Measurements from ENCODE around the gene PODXL. TPM values are rescaled to one million over a fixed set of nuclear protein-coding genes. Genes with fewer than 3 reads are reported as not detected.

Gene PODXL
- total and polyA plus RNA-seq, 2 experiments from 2014 or later: 77.3 to 84.1 TPM

GRCh38 chr7:131530137-131530536 lies 26.3 kb downstream of the PODXL start:
- DNase-seq (ENCODE audit: low spot score): no peak
- no peaks in the 10 kb centered on the region for H3K9me2 ChIP-seq (replicated peaks; ENCODE audit: insufficient read depth)
- H3K27me3 ChIP-seq: no peaks in the 10 kb centered on the region
- TF ChIP-seq, protein P1, sequence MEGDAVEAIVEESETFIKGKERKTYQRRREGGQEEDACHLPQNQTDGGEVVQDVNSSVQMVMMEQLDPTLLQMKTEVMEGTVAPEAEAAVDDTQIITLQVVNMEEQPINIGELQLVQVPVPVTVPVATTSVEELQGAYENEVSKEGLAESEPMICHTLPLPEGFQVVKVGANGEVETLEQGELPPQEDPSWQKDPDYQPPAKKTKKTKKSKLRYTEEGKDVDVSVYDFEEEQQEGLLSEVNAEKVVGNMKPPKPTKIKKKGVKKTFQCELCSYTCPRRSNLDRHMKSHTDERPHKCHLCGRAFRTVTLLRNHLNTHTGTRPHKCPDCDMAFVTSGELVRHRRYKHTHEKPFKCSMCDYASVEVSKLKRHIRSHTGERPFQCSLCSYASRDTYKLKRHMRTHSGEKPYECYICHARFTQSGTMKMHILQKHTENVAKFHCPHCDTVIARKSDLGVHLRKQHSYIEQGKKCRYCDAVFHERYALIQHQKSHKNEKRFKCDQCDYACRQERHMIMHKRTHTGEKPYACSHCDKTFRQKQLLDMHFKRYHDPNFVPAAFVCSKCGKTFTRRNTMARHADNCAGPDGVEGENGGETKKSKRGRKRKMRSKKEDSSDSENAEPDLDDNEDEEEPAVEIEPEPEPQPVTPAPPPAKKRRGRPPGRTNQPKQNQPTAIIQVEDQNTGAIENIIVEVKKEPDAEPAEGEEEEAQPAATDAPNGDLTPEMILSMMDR (IDR thresholded peaks at IDR 0.05; ENCODE audit: poor library complexity): no peak
- TF ChIP-seq EZH2 (IDR thresholded peaks at IDR 0.05; ENCODE audit: borderline replicate concordance) (no peak), EZH2phosphoT487 (IDR thresholded peaks at IDR 0.05; ENCODE audit: low read depth, severe bottlenecking, unreplicated experiment) (no peak)
- H3K4me2 ChIP-seq: no peak overlapping the region
- no peak overlapping the region for H2AFZ ChIP-seq
- H4K20me1 ChIP-seq (ENCODE audit: insufficient read depth, poor library complexity, severe bottlenecking): no peaks in the 10 kb centered on the region
- no peaks in the 10 kb centered on the region for H3K4me1 ChIP-seq (ENCODE audit: insufficient read depth)
- 97% methylated on average over 6 of the region's 6 CpGs for WGBS (ENCODE audit: low lambda C conversion rate, missing lambda C conversion rate)
- H3K9me3 ChIP-seq (ENCODE audit: low read depth): no peaks in the 10 kb centered on the region
- no peak overlapping the region for H3K27ac ChIP-seq
- H3K36me3 ChIP-seq (replicated peaks; ENCODE audit: insufficient read depth, low read depth): no peaks in the 10 kb centered on the region
- H3K4me3 ChIP-seq: no peak overlapping the region
- H3K79me2 ChIP-seq: peaks cover 9% of the 10 kb centered on the region

- Histone ChIP-seq H3K4me3 (no peak overlapping the region), H3K79me2 (peaks cover 9% of the 10 kb centered on the region), H3K27me3 (no peaks in the 10 kb centered on the region), H3K36me3 (replicated peaks; ENCODE audit: insufficient read depth, low read depth) (no peaks in the 10 kb centered on the region), H3K9me2 (replicated peaks; ENCODE audit: insufficient read depth) (no peaks in the 10 kb centered on the region), H3K9me3 (ENCODE audit: low read depth) (no peaks in the 10 kb centered on the region), H3K4me2 (no peak overlapping the region), H2AFZ (no peak overlapping the region), H3K4me1 (ENCODE audit: insufficient read depth) (no peaks in the 10 kb centered on the region), H3K27ac (no peak overlapping the region), H4K20me1 (ENCODE audit: insufficient read depth, poor library complexity, severe bottlenecking) (no peaks in the 10 kb centered on the region)
- no peak for TF ChIP-seq EZH2 (IDR thresholded peaks at IDR 0.05; ENCODE audit: borderline replicate concordance)
- 88% methylated on average over 9 of the region's 11 CpGs for WGBS (ENCODE audit: low lambda C conversion rate, missing lambda C conversion rate)
- no peak for DNase-seq (ENCODE audit: low spot score)
Observed at GRCh38 chr7:131529617-131530016, 26.8 kb downstream of the PODXL start.

GRCh38 chr7:131529179-131529578 lies 27.2 kb downstream of the PODXL start:
- Histone ChIP-seq H3K27me3 (no peaks in the 10 kb centered on the region), H3K27ac (no peak overlapping the region), H3K79me2 (peaks cover 9% of the 10 kb centered on the region), H3K4me3 (no peak overlapping the region), H3K9me3 (ENCODE audit: low read depth) (no peaks in the 10 kb centered on the region), H3K9me2 (replicated peaks; ENCODE audit: insufficient read depth) (no peaks in the 10 kb centered on the region), H3K36me3 (replicated peaks; ENCODE audit: insufficient read depth, low read depth) (no peaks in the 10 kb centered on the region), H3K4me1 (ENCODE audit: insufficient read depth) (no peaks in the 10 kb centered on the region), H4K20me1 (ENCODE audit: insufficient read depth, poor library complexity, severe bottlenecking) (no peaks in the 10 kb centered on the region), H2AFZ (no peak overlapping the region), H3K4me2 (no peak overlapping the region)
- 79% methylated on average over 3 of the region's 3 CpGs for WGBS (ENCODE audit: low lambda C conversion rate, missing lambda C conversion rate)
- no peak for DNase-seq (ENCODE audit: low spot score)
- TF ChIP-seq EZH2phosphoT487 (IDR thresholded peaks at IDR 0.05; ENCODE audit: low read depth, severe bottlenecking, unreplicated experiment): no peak
- no peak for TF ChIP-seq EZH2 (IDR thresholded peaks at IDR 0.05; ENCODE audit: borderline replicate concordance)
- TF ChIP-seq, protein P1 (IDR thresholded peaks at IDR 0.05; ENCODE audit: poor library complexity): no peak

- peaks cover 15% of the 10 kb centered on the region for H3K79me2 ChIP-seq
- 66% methylated on average over 4 of the region's 4 CpGs for WGBS (ENCODE audit: low lambda C conversion rate, missing lambda C conversion rate)
- H2AFZ ChIP-seq: no peak overlapping the region
- H3K9me2 ChIP-seq (replicated peaks; ENCODE audit: insufficient read depth): no peaks in the 10 kb centered on the region
- no peaks in the 10 kb centered on the region for H3K9me3 ChIP-seq (ENCODE audit: low read depth)
- H3K27me3 ChIP-seq: no peaks in the 10 kb centered on the region
- TF ChIP-seq EZH2 (IDR thresholded peaks at IDR 0.05; ENCODE audit: borderline replicate concordance): no peak
- no peak for TF ChIP-seq EZH2phosphoT487 (IDR thresholded peaks at IDR 0.05; ENCODE audit: low read depth, severe bottlenecking, unreplicated experiment)
- TF ChIP-seq, protein P1 (IDR thresholded peaks at IDR 0.05; ENCODE audit: poor library complexity): no peak
- no peak for DNase-seq (ENCODE audit: low spot score)
- H4K20me1 ChIP-seq (ENCODE audit: insufficient read depth, poor library complexity, severe bottlenecking): no peaks in the 10 kb centered on the region
- H3K4me1 ChIP-seq (ENCODE audit: insufficient read depth): no peaks in the 10 kb centered on the region
- no peak overlapping the region for H3K4me3 ChIP-seq
- H3K27ac ChIP-seq: no peak overlapping the region
- no peaks in the 10 kb centered on the region for H3K36me3 ChIP-seq (replicated peaks; ENCODE audit: insufficient read depth, low read depth)
- H3K4me2 ChIP-seq: no peak overlapping the region
Observed at GRCh38 chr7:131527456-131527855, 29.0 kb downstream of the PODXL start.
